Urinary bladder (tissue), 4 donors: ENCODE measurements around the gene PARP8. TPM values are rescaled to one million over a fixed set of nuclear protein-coding genes. Genes with fewer than 3 reads are reported as not detected.
"Not testable (repeated sequence)": the region's sequence is repeated elsewhere in the genome, so short reads cannot be mapped to it uniquely, and the experiment has no call there.

Experiments used
- DNase-seq: peaks from one replicate; pipeline ENCODE4 v3.0.0-alpha.2; 2015; ENCODE audit errors: extremely low spot score
- H3K27ac ChIP-seq: one replicate; pipeline ENCODE4 v1.5.1; 2013; ENCODE audit warnings: low read depth, mild to moderate bottlenecking, moderate library complexity
- H3K36me3 ChIP-seq: one replicate; pipeline ENCODE4 v1.6.1; 2013; ENCODE audit warnings: mild to moderate bottlenecking, moderate library complexity; ENCODE audit not compliant: insufficient read depth
- H3K4me1 ChIP-seq: one replicate; pipeline ENCODE4 v1.6.1; 2013; ENCODE audit warnings: mild to moderate bottlenecking, moderate library complexity; ENCODE audit not compliant: insufficient read depth
- H3K4me3 ChIP-seq: one replicate; pipeline ENCODE4 v1.5.1; 2013; ENCODE audit warnings: low read depth, low read length
- WGBS: extraction: QIAGEN DNeasy Blood & Tissue Kit; methylation state at CpG from one replicate; pipeline ENCODE4 v1.1.7; 2013; 5-methylcytosine and 5-hydroxymethylcytosine counted together
- polyA plus RNA-seq: library from polyadenylated mRNA; stranded (reverse); fragments of 200-250 nt; gene quantifications from one replicate; pipeline ENCODE4 v1.2.3, GENCODE V29; 2013
- total RNA-seq: library from RNA; depleted of rRNA; stranded (reverse); fragments of >200 nt; gene quantifications from one replicate; pipeline ENCODE4 v1.2.3, GENCODE V29; 2014
- donor health status: healthy with polysubstance abuse.
- donor health status: healthy.

Gene PARP8
- total and polyA plus RNA-seq, 2 donors, result 8.4 to 25.9 TPM

DNA sequence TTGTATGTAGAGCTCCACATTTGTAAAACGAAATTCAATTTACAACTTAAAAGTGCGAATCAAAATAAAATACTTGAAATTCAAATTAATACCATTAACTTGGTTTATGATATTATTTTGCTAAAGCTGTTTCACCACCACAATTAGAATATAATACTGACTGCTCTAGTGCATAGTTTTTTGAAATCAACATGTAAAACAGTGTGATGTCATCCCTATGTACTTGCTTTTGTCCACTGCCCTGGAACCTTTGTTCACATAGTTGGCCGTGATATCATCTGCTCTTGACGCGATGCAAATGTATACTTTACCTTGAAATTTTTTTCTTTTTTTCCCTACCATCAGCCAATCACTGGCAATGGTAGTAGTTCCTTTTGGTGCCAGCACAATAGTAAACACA lies 125.4 kb downstream of the PARP8 start:
- peaks cover 6% of the 10 kb centered on the region for H3K36me3 ChIP-seq
- no peak overlapping the region for H3K27ac ChIP-seq
- H3K4me1 ChIP-seq, result no peaks in the 10 kb centered on the region
- DNase-seq, result no peak
- no peak overlapping the region for H3K4me3 ChIP-seq
- 96% methylated on average over 5 of the region's 5 CpGs for WGBS

DNA sequence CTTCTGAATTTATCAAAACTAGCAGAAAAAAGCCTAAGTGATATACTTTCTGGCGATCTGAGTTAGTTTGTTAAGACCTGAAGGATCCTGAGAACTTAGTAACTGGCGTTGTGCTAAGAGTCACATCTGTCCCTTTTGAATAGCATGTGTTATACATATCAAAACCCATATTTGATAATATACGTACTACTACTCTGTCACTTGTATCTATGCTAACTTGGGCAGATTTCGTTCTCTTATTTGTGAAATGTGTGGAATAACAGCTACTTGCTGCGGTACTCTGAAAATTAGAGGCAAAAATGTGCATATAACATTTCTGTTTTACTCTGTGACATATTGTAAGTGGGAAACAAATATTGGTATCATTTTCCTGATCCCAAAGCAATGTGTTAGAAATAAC lies 126.4 kb downstream of the PARP8 start:
- 97% methylated on average over 5 of the region's 5 CpGs for WGBS
- DNase-seq, result no peak
- Histone ChIP-seq H3K27ac (no peak overlapping the region), H3K36me3 (peaks cover 4% of the 10 kb centered on the region), H3K4me1 (no peaks in the 10 kb centered on the region), H3K4me3 (no peak overlapping the region)

DNA sequence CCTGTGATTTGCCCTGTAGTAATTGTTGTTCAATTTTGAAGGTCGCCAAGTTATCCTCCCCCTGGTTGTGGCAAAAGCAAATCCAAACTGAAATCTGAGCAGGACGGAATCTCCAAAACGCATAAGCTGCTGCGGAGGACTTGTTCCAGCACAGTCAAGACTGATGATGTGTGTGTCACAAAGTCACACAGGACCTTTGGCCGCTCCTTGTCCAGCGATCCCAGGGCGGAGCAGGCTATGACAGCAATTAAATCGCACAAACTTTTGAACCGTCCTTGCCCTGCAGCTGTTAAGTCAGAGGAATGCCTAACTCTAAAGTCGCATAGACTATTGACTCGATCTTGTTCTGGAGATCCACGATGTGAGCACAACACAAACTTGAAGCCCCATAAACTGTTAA lies 128.4 kb downstream of the PARP8 start:
- Histone ChIP-seq H3K36me3 (peaks cover 2% of the 10 kb centered on the region), H3K4me1 (no peaks in the 10 kb centered on the region), H3K27ac (no peak overlapping the region), H3K4me3 (no peak overlapping the region)
- DNase-seq, result no peak
- 94% methylated on average over 12 of the region's 12 CpGs for WGBS

DNA sequence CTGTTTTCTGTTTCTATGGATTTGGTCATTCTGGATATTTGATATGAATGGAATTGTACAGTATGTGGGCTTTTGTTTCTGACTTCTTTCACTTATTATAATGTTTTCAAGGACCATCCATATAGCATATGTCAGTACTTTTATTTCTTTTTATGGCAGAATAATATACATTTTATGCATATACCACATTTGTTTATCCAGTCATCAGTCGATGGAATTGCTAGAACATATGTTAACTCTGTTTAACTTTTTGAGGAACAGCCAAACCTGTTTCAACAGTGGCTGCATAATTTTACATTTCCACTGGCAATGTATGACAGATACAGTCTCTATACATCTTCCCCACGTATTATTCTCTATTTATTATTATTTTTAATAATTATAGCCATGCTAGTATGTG lies 131.6 kb downstream of the PARP8 start:
- Histone ChIP-seq H3K4me3 (no peak overlapping the region), H3K36me3 (peaks cover 2% of the 10 kb centered on the region), H3K27ac (no peak overlapping the region), H3K4me1 (no peaks in the 10 kb centered on the region)
- no peak for DNase-seq
- WGBS, result 72% methylated on average over 2 of the region's 2 CpGs

DNA sequence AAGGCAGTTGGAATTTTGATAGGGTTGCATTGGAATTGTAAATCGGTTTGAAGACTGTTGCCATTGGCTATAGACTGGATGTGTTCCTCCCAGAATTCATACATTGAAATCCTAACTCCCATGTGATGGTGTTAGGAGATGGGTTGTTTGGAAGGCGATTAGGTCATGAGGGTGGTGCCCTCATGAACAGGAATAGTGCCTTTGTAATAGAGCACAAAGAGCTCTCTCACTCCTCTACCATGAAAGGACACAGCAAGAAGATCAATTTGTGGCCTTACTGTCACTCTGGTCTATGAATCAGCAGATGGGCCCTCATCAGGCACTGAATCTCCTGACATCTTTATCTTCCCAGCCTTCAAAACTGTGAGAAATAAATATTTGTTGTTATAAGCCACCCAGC lies 133.2 kb downstream of the PARP8 start:
- no peak overlapping the region for H3K27ac ChIP-seq
- H3K36me3 ChIP-seq, result peaks cover 2% of the 10 kb centered on the region
- DNase-seq, result no peak
- H3K4me3 ChIP-seq, result no peak overlapping the region
- H3K4me1 ChIP-seq, result no peaks in the 10 kb centered on the region
- WGBS, result 95% methylated on average over 2 of the region's 2 CpGs

DNA sequence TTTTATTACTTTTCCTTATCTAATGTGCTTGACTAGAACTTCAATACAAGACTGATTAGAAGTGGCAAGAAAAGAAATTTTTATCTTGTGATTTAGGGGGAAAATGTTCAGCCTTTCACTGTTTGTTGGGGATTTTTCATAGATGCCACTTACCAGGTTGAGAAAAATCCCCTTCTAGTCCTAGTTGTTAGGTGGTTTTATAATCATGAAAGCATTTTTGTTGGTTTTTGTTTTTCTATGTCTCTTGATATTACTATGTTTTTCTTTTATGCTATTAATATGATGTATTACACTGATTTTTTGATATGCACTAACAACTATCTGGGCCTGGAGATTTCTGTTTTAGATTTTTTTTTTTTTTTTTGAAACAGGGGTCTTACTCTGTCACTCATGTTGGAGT lies 134.0 kb downstream of the PARP8 start:
- Histone ChIP-seq H3K4me3 (no peak overlapping the region), H3K4me1 (no peaks in the 10 kb centered on the region), H3K27ac (no peak overlapping the region), H3K36me3 (peaks cover 2% of the 10 kb centered on the region)
- no peak for DNase-seq

DNA sequence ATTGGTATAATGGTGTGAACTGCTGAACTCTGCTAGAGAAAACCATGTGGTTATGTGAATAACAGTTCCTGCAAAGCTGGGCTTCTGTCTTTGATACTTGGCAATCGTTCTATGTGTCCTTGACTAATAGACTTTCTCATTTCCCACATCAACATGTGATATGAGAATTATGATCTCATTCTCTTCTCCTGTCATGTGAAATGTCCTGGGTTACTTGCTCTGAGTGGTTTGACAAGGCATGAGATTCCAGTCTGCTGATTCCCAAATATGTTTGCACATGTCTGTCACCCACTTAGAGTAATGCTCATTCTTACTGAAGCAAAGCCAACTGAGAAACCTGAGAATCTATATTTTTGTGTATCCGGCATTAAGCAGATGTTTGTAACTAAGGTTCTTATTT lies 141.2 kb downstream of the PARP8 start:
- DNase-seq, result no peak
- Histone ChIP-seq H3K27ac (no peak overlapping the region), H3K36me3 (no peaks in the 10 kb centered on the region), H3K4me3 (no peak overlapping the region), H3K4me1 (no peaks in the 10 kb centered on the region)
- 81% methylated on average over 2 of the region's 2 CpGs for WGBS

DNA sequence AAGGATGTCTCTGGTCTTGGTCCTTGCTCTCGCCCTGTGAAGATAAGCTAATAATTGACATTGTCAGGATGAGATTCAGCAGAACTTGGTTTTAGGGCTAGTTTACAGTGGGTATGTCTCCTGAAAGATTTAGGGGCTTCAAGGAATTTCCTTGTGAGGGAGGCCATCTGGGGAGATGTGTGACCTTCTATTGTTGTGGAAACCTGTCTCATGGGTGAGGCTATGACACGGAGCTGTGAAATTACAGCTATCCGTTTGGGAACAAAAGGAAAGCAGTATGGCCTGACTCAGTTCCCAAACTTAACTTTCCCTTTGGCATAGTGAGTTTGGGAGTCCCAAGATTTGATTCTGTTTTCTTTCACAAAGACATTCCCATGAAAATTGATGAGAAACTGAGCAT lies 142.0 kb downstream of the PARP8 start:
- DNase-seq, result no peak
- H3K27ac ChIP-seq, result no peak overlapping the region
- H3K4me1 ChIP-seq, result no peaks in the 10 kb centered on the region
- H3K36me3 ChIP-seq, result no peaks in the 10 kb centered on the region
- WGBS, result 88% methylated on average over 3 of the region's 3 CpGs
- H3K4me3 ChIP-seq, result no peak overlapping the region

DNA sequence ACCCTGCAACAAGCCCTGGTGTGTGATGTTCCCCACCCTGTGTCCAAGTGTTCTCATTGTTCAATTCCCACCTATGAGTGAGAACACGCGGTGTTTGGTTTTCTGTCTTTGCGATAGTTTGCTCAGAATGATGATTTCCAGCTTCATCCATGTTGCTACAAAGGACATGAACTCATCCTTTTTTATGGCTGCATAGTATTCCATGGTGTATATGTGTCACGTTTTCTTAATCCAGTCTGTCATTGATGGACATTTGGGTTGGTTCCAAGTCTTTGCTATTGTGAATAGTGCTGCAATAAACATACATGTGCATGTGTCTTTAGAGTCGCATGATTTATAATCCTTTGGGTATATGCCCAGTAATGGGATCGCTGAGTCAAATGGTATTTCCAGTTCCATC lies 145.3 kb downstream of the PARP8 start:
- not testable (repeated sequence) for H3K4me1 ChIP-seq, DNase-seq, H3K4me3 ChIP-seq, H3K36me3 ChIP-seq, H3K27ac ChIP-seq
- 91% methylated on average over 6 of the region's 6 CpGs for WGBS

DNA sequence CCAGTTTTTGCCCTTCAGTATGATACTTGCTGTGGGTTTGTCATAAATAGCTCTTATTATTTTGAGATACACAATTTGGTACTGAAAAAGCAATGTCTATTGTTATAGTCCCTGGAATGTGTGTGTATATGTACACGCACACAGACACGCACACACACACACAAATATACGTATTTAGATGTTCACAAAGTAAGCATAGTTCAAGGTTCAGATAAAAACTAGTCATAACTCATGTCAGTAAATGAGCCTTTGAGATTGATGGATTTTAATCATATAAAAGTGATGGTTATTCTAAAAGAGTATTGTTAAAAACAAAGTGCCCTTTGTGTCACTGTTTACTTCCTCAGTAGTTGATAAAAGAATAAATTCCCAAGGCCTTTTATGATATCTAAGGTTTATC lies 147.3 kb downstream of the PARP8 start:
- H3K36me3 ChIP-seq, result no peaks in the 10 kb centered on the region
- DNase-seq, result no peak
- WGBS, result 95% methylated on average over 3 of the region's 3 CpGs
- H3K4me3 ChIP-seq, result no peak overlapping the region
- H3K4me1 ChIP-seq, result no peaks in the 10 kb centered on the region
- H3K27ac ChIP-seq, result no peak overlapping the region

DNA sequence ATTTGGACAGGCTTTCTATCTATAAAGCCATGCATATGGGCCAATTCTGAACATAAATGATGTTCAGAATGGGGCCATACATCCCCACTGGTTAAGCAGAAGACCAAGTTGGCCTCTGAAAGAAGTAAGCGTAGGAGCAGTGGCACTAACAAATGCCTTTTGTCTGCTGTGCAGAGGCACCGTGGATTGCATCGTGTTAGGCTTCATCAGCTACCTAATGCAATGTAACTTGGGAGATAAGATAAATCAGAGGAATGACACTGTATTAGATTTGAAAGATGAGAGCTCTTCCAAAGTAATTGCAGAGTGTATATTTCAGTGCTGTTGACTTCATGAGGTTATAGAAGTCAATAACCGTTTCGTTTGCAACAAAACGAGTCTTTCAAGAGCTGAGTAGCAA lies 148.1 kb downstream of the PARP8 start:
- no peak overlapping the region for H3K4me3 ChIP-seq
- no peaks in the 10 kb centered on the region for H3K4me1 ChIP-seq
- no peaks in the 10 kb centered on the region for H3K36me3 ChIP-seq
- WGBS, result 82% methylated on average over 6 of the region's 6 CpGs
- DNase-seq, result no peak
- no peak overlapping the region for H3K27ac ChIP-seq

DNA sequence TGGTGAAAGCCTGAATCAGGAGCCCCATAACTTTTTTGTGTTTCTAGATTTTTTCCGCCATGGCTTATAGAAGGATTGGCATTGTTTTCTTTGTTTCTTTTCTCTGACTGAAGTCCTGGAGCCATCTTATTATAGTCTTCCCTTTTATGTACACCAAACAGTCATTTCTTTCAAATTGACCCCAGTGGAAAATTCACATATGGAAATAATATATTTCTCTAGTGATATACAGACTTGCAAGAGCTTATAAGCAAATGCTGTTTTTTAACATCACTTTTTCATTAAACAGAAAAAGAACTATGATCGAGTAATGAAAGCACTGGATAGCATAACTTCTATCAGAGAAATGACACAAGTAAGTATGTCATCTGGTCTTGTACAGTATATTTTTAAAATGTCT lies 155.6 kb downstream of the PARP8 start:
- DNase-seq, result no peak
- H3K4me1 ChIP-seq, result no peaks in the 10 kb centered on the region
- peaks cover 7% of the 10 kb centered on the region for H3K36me3 ChIP-seq
- H3K27ac ChIP-seq, result no peak overlapping the region
- 93% methylated on average over 2 of the region's 2 CpGs for WGBS
- no peak overlapping the region for H3K4me3 ChIP-seq

DNA sequence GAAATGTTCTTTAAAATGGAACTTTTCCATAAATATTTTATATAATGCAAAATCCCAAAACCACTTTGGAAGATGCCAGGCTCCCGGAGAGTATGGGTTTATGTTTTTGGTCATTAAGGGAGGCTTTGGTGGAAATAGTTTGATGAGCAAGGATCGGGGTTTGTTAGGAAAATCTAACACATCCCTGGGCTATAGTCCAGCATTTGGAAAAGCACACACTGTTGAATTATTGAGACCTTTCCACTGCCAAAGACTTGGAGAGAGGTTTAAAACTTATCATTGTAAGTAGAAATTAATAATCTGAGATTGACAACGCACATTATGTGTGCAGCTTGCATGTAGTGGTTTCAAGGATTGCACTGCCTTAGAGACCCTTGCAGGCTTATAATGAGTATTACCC lies 156.3 kb downstream of the PARP8 start:
- peaks cover 7% of the 10 kb centered on the region for H3K36me3 ChIP-seq
- no peaks in the 10 kb centered on the region for H3K4me1 ChIP-seq
- no peak overlapping the region for H3K27ac ChIP-seq
- DNase-seq, result no peak
- no peak overlapping the region for H3K4me3 ChIP-seq
- 82% methylated on average over 3 of the region's 3 CpGs for WGBS

DNA sequence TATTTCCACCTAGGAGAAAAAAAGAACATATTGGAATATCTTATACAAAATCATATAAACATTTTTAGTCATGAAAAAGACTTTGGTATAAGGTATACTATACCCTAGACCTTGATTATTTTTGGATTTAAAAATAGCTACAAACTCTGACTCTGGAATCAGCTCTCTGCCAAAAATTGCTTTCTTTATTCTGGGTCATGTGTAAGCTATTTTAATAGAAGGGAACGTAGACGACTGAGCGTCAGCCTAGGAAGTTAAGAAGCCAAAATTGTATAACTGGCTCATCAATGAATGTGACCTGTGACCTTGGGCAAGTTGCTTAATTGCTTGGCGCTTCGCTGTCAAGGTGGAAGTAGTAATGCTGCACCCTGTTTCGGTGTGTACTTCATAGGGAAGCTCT lies 157.1 kb downstream of the PARP8 start:
- Histone ChIP-seq H3K4me3 (no peak overlapping the region), H3K4me1 (no peaks in the 10 kb centered on the region), H3K36me3 (peaks cover 9% of the 10 kb centered on the region), H3K27ac (no peak overlapping the region)
- no peak for DNase-seq
- WGBS, result 62% methylated on average over 6 of the region's 6 CpGs

DNA sequence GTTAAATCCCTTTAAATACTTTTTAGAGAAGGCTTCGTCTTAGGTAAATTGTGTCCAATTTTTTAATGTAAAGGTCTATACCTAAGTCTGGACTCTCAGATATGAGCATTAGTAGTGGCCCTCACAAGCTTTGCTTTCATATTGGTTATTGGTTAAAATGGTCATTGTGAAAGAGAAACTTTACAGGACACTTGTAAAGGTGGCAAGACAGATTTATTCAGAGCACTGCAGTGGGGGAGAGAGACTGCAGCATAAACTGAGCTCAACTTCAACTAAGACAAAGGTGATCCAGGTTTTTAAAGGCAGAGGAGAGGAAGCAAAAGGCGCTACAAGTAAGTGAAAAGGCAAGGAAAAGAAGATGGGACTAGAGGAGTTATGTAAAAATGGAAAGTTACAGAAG lies 157.7 kb downstream of the PARP8 start:
- WGBS, result 97% methylated on average over 2 of the region's 2 CpGs
- no peaks in the 10 kb centered on the region for H3K4me1 ChIP-seq
- no peak overlapping the region for H3K27ac ChIP-seq
- peaks cover 9% of the 10 kb centered on the region for H3K36me3 ChIP-seq
- no peak for DNase-seq
- H3K4me3 ChIP-seq, result no peak overlapping the region
